GM19328 (cell line): ENCODE data around the gene MRPS5.
"Not testable (repeated sequence)": the region's sequence is repeated elsewhere in the genome, so short reads cannot be mapped to it uniquely, and the experiment has no call there.

Experiments used
- ATAC-seq: cut with Tn5 transposase; IDR thresholded peaks from one replicate; pipeline ENCODE4 v1.9.1; 2021; ENCODE audit warnings: mild to moderate bottlenecking, moderate library complexity; ENCODE audit not compliant: unreplicated experiment

The MRPS5 gene

GRCh38 chr2:95121407-95122196 lies at the start of gene MRPS5:
TSS of gene MRPS5 (minus strand) at chr2:95121808. CDS start at chr2:95121791, 17 bp downstream.
- ATAC-seq, result peak; percentile 87

- peak; percentile 5 for ATAC-seq
These were observed 44.6 kb upstream of the MRPS5 start for GRCh38 chr2:95166065-95166763.

DNA sequence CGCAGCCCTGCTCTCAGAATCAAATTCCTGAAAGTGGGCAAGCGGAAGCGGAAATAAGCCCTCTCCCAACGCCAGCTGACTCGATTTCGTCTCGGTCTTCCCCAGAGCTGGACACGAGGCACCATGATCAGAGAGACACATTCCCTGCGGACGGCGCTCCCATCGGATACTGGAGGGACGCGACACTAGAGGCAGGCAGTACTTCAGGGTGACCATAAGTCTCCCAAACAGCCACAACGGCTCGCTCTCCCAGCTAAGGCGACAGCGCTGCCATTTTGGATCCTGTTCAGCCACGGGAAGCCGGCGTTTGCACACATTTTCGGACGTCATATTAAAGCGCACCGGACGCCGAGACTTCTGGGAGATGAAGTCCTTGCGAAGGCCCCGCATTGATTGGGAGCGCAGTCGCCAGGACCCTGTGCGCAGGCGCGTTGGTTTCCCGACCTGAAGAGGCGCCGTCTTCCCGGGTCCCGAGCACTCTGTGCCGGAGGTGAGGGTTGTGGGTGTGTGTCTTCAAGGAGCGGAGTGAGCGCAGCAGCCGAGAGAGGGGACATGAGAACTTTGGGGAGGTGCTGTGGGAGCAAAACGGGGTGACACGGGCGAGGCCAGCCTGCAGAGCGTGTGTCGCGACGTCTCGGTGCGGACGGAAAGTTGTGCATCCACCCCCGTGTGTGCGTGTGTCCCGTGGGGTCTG lies 43.9 kb upstream of the MRPS5 start, which contains the start of gene ZNF2:
Gene ZNF2, plus strand, starts transcription at position 439 of the 694 bp plus-strand sequence. CDS start 10,418 bp downstream, outside the sequence.
- ATAC-seq, result peak; percentile 92

DNA sequence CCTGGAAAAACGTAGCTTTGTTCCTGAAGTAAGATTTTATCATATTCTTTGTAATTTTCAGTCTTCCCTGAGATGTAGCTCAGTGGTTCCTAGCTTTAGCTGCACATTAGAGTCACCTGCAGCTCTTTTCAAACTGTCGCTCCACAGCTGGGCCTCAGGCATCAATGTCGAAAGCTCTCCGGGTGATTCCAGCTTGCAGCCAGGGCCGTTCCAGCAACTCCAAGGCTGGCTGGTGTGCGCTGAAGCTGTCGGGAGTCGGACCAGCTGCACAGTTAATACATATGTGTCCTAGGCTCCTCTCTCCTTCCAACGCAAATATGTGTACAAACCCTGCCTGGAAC lies 43.4 kb upstream of the MRPS5 start:
- peak; percentile 7 for ATAC-seq

GRCh38 chr2:95159690-95160449 lies 38.3 kb upstream of the MRPS5 start, which contains the start of gene ZNF514:
TSS of gene ZNF514 (minus strand) at chr2:95159848. CDS start at chr2:95153253, 6,595 bp downstream.
- ATAC-seq, result peak; percentile 88

GRCh38 chr2:95158891-95159619 lies 37.4 kb upstream of the MRPS5 start:
- peak; percentile 58 for ATAC-seq

GRCh38 chr2:95158441-95158840 lies 36.8 kb upstream of the MRPS5 start:
- no peak for ATAC-seq

DNA sequence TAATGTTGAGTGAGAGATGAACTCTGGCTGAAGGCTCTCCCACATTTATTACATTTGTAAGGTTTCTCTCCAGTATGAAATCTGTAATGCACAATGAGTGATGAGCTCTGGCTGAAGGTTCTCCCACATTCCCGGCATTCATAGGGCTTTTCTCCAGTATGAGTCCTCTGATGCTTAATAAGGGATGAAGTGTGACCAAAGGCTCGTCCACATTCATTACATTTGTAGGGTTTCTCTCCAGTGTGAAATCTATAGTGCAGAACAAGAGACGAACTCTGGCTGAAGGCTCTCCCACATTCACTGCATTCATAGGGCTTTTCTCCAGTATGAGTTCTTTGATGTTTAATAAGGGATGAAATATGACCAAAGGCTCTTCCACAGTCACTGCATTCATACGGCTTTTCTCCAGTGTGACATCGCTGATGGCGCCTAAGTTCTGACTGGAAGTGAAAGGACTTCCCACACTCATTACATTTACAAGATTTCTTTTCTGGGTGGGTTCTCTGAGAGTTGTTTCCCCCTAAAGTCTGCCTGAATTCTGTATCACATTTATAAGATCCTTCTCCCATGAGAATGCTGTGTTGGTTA lies 27.9 kb upstream of the MRPS5 start:
- ATAC-seq, result no peak

GRCh38 chr2:95143838-95144237 lies 22.2 kb upstream of the MRPS5 start:
- ATAC-seq, result no peak

- ATAC-seq, result no peak
These were observed 17.1 kb upstream of the MRPS5 start for GRCh38 chr2:95138702-95139101.

GRCh38 chr2:95122197-95122551 lies 566 bp upstream of the MRPS5 start:
- peak; percentile 20 for ATAC-seq

DNA sequence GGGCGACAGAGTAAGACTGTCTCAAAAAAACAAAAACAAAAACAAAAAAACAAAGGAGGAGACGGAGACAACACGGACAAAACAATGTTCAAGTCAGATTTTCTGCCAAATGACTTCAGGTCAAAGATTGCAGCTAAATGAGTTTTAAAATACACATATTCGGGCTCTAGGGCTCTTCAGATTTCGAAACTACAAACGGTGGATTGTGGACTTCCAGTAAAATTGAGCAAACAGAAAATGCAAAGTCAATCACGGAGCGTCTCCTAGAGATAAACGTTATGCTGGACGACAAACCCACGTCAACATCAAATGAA lies 558 bp downstream of the MRPS5 start:
- no peak for ATAC-seq

- ATAC-seq, result peak; percentile 96
These were observed 6.2 kb downstream of the MRPS5 start for GRCh38 chr2:95115418-95115817.

GRCh38 chr2:95113464-95113863 lies 8.1 kb downstream of the MRPS5 start:
- no peak for ATAC-seq

- ATAC-seq, result no peak
These were observed 11.2 kb downstream of the MRPS5 start for GRCh38 chr2:95110395-95110794.

DNA sequence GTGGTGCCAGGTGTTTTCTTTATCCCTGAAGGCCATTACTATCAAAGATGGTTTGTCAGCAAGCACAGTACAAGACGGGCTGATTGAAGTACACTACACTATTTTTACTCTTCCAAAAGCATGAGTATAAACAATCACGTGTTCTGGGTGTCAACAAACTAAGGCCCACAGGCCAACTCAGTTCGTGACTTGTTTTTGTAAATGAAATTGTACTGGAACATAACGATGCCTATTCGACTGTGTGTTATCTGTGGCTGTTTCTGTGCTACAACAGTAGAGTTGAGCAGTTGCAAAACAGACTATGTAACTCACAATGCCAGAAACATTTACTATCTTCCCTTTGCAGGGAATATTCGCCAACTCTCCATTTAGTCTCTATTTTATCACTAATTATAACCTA lies 12.3 kb downstream of the MRPS5 start:
- no peak for ATAC-seq

GRCh38 chr2:95106081-95106480 lies 15.5 kb downstream of the MRPS5 start:
- no peak for ATAC-seq

DNA sequence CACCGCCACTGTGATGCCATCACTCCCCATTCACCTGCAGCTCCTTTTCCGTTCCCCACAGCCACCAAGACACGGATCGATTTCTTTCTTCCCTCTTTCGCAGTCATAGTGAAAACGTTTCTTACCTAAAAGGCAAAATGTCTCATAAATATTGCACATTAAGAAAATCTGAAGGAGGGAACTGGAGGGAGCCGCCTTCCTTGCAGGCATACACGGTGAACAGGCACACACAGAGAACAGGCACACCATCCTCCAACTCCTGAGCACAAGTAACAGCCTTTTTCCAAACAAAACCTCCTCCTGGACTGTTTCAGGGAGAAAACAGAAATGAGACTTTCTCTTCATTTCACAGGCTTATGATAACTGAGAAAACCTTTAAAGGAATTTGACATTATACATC lies 17.0 kb downstream of the MRPS5 start:
- ATAC-seq, result no peak

DNA sequence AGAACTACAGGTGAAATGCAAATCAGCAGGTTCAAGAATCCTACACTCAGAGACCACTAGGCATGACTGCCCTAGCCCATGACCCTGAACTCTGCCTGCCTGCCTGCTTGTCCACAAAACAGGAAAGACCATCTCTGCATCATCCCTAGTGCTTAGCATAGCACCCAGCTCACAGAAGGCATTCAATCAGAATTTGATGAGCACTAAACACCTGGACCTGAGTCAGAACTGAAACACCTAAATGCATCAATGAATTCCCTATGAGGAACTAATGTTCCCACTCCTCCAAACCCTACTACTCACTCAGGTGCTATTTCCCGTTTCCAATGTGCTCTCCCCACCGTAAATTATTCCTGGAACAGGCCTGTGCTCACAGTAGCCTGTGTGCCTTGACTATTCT lies 21.7 kb downstream of the MRPS5 start:
- ATAC-seq, result no peak

DNA sequence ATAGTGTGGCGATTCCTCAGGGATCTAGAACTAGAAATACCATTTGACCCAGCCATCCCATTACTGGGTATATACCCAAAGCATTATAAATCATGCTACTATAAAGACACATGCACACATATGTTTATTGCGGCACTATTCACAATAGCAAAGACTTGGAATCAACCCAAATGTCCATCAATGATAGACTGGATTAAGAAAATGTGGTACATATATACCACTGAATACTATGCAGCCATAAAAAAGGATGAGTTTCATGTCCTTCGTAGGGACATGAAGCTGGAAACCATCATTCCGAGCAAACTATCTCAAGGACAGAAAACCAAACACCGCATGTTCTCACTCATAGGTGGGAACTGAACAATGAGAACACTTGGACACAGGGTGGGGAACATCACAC lies 23.3 kb downstream of the MRPS5 start:
- ATAC-seq, result not testable (repeated sequence)
